Medulla oblongata (tissue), 1 donor: ENCODE results near the gene AKAP1.
"Not testable (repeated sequence)": the region's sequence is repeated elsewhere in the genome, so short reads cannot be mapped to it uniquely, and the experiment has no call there.

ENCODE experiments used
- DNase-seq: peaks from one replicate; pipeline ENCODE4 v3.0.0-alpha.2; 2015; ENCODE audit errors: extremely low spot score

The AKAP1 gene

DNA sequence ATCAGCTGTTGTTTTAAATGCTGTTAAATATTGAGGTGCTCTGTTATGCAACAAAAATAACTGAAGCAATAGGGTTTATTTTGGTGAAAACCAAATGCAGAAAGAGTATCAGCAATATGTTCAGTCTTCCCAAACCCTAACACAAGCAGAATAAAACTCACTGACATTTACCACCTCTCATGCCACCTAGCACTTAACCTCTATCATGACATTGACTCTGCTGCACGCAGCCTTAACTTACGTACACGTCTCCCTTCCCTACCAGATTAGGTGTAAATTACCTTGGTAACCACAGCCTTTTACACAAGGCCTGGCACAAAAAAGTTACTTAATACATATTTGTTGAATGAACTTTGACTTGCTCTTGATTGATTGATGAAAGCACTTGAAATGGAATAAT, 9.9 kb upstream of the AKAP1 start:
- no peak for DNase-seq

DNA sequence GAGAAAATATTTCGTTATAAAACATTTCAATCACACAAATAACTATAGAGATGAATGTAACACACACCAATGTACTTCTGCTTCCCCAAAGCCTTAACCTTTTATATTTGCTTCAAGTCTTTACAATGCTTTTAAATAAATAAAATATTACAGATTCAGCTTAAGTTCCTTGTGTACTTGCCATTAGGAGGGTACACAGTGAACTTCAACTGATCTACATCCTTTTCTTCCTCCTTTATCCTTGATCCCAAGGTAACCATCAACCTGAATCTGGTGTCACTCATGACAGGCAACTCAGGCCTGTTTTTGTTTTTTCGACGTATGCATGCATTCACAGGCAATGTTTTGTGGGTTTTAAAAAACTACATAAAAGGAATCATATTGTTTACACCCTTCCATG, 9.3 kb upstream of the AKAP1 start:
- DNase-seq = no peak

DNA sequence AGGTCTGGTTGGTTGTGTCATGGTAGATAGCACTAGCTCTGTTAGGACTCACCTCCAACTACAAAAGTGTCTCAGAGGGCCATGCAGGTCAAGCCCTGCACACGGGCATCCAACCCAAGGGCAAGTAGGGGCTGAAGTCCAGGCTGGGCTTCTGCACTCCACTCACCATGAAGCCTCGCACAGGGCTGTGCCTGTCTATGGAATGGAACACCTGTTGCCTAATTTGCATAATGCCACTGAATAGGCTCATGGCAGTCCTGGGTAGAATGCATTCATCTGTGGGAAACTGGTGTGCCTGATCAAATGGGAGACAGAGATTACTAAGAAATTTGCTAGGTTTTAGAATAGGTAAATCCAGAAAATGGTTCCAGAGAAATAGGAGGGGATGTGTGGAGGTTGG, 8.0 kb upstream of the AKAP1 start:
- no peak for DNase-seq

DNA sequence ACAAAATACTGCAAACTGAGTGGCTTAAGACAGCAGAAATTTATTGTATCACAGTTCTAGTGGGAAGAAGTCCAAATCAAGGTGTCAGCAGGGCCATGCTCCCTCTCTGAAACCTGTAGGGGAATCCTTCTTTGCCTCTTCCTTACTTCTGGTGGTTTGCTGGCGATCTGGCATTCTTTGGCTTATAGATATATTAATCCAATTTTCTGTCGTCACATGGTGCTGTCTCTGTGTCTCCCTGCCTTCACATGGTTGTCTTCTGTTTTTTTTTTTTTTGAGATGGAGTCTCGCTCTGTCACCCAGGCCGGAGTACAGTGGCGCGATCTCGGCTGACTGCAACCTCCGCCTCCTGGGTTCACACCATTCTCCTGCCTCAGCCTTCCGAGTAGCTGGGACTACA, 6.8 kb upstream of the AKAP1 start:
- no peak for DNase-seq

DNA sequence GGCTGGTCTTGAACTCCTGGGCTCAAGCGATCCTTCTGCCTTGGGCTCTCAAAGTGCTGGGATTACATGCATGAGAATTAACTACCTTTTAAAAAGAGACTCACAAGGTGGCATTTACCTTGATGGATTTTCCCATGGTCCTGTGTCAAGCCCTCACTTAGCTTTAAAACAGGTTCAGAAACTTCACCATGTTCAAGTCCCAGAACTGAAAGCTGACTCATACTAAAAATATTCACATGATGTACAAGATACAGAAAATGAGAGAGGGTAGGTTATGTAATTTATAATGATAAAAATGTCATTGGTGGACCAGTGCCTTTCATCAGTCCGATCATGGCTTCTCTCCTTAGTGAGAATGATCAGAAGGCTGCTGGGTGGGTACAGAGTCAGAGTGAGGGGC, 4.3 kb upstream of the AKAP1 start:
- DNase-seq = no peak

DNA sequence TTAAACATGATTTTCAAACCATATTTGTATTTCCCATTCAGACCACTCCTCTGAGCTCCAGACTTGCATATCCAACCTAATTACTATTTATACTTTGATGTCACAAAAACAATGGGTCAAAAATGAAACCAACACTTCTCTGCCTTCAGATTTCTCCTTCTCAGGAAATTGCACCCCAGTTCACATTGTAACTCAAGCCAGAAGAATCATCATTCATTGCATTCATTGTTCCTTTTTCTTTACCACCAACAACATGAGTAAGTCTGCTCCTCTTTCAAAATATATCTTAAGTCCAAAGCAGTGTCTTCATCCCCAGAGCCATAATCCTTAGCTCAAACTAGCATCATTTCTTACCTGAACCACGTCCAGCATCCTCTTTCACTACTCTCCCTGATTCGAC, 2.6 kb upstream of the AKAP1 start:
- DNase-seq = no peak

DNA sequence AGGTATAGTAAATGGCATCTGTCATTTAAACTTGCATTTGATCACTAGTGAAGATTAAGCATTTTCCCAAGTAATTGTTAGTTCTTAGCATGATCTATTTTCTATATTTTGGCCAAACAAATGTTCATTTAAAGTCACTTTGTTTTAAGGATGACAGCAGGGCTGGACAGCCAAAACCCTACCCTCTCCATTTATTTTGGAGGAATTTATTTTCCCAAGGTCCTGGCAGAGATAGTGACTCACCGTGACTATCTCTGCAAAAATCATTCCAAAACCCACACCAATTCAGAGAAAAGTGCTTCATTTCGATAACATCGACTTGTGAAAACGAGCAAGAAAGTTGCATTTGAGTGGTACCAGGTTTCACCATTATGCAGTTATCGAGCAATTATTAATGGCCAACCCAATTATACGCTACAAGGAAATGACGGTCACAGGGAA, 665 bp upstream of the AKAP1 start:
- DNase-seq = no peak

DNA sequence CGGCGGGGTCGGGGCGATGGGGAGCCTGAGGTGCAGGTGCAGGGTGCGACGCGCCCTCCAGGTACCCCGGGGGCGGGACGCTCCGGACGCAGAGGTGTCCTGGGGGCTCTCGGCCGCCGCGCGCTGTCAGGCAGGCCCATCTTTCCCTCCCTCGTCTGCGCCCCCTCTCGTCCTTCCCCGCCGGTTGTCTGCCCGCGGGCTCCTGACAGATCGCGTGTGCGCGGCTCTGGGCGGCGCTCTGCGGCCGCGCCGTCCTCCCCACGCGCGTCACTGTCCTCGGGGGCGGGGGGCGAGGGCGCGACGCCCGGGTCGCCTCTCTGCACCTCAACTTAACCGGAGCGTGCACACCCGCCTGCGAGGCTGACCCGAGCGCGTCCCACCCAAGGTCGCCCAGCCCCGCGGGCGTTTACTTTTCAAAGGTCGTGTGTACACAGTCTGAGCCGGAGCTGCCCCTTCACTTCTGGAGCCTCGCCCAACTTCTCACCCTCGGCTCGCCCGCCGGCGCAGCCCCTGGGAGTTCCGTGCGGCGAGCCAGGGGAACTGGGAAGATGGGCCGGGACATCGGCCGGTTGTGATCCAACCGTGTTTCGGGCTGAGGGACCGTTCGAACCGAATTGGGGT, 512 bp downstream of the AKAP1 start:
- peak; percentile 74 for DNase-seq

DNA sequence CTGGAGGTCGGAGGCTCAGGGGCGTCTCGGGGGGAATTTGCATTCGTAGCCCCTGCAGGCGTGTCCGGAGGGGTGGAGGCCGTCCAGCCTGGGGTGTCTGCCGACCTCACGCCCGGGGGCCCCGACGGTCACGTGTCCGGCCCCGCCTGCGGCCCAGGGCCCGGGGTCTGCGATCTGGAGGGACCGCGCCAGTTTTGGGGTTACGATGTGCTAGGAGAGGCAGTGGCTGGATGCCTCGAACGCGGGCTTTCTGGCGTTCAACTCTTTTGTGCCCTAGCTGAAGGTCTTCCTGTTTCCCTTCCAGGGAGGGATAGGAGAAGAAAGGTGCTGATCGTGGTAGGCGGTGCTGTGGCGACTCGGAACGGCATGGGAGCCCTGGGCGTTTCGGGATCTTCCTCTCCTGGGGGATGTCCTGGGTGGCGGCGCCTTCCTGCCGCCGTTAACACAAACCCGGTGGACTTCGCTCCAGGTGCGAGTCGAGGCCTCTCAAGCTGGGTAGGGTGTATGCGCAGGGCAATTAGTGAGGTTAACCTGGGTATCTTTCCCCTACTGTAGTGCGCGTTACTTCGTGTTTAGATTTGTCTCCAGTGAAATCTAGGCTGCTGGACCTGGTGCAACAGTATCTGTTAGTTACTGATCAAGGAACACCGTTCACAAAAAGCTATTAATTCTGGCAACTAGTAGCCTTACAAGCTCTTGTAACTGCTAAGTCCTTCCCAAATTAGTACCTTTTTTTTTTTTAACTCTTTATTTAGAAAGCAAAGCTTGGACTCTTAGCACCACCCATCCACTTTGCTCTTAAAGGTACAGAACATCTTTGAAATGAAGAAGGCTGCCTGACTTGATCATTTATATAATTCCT, 1.3 kb downstream of the AKAP1 start:
- DNase-seq = no peak

DNA sequence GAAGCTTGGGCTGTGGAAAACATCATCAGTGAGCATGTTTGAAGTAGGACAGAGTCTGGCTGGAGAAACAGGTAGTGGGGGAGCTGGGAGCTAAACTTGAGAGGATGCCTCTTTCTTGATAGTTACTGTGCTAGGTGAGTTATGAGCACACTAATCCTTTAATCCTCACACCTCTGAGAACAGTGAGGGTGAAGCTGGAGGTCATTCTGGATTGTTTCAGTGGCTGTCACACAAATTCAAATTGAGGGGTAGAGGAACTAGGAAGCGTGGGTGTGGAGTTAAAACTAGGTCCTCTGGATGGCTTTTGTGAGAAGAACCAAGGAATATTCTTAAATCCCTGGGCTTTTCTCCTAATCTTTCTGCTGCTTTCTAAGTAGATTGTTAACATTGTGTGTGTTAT, 3.3 kb downstream of the AKAP1 start:
- DNase-seq = no peak

DNA sequence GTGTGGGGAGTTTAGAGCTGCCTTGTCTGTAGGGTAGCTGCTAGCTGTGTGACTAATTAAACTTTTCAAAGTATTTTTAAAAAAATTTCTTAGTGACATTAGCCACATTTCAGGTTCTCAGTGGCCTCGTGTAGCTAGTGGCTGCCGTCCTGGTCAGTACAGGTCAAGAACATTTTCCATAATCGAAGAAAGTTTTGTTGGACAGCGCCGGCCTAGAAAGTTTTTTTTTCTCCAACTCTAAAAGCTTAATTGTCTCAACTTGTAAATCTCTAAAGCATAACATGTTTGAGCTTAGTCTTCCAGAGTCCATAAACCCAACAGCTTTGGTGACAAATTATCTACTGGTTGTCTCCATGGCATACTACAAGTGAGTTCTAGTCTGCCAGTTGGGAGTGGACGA, 4.3 kb downstream of the AKAP1 start:
- DNase-seq = no peak

DNA sequence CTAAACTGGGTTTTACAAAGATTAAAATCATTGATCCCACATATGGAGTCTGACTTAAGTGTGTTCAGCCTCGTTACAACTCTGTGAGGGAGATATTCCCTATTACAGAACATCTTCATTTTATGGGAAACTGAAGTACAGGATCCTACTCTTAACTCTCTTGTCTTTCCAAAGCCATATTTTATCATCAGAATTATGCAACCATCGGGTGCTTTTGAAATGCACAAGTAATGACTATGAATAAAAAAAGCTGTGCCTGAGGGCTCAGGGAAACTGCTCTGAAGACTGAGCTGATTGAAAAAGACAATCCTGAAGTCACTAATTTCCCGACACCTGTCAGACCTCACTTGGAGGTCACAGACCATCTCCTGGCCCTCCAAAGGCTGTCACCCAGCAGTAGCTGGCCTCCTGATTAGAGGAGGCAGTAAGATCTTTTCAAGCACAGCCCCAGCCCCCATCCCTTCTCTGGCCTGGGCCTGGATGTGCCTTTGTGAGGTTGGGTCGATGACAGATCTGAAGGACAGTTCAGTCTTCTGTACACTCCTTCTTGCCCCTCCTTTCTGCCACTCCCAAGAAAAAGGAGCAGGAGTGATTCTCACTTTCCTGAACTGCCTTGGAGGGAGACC, 5.6 kb downstream of the AKAP1 start:
- DNase-seq = no peak

DNA sequence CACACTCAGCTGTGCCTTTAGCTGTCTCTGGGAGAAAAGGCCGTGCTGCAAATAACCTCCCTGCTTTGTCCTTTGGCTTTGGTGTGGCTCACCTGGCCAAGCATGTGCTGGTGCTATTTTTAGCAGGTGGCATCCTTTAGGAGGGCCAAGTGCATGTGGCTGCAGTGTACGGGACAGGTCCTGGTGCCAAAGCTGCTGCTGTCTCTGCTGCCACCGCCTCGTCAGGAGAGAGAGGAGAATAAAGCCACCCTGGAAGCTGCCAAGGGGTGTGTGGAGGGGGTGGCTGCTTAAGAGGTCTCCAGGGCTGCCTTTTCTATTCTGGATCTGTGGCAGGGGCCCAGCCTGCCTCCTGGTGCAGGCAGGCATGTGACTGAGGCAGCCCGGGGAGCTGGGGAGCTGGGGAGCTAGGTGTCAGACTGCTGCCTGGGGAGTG, 6.2 kb downstream of the AKAP1 start:
- DNase-seq = peak; percentile 79

DNA sequence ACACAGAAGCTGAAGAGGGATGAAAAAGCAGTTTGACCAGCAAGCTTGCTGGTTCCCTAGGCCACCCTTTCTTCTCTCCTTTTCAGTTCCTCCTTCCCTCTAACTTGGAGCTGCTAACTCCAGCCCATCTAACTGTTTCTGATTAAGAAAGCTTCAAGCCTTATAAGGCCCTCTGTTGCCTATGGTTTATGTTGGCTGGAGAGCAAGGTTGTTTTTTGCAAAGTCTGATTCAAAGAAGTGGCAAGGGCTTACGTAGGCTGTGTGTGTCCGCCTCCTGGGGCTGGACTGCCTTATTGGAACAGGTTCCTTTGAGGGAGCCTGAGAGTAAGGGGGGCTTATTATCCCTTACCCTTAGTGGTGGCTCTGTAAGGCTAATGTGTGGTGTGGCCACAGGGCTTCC, 7.1 kb downstream of the AKAP1 start:
- no peak for DNase-seq

DNA sequence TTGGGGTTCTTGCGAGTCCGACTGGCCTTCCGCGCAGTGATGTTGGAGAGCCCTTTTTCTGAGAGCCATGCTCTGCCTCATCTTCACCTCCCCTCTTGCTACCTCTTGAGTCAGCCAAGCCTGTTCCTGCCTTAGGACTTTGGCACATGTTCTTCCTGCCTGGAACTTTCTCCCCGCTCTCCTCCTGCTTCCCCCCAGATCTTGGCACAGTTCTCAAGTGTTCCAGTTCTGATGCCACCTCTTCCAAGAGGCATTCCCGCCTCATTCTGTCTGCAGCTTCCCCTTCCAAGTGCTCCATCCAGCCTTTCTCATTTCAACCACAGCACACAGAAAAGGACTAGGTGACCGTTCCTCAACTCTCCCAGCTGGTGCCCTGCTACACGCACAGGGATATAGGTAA, 7.7 kb downstream of the AKAP1 start:
- peak; percentile 71 for DNase-seq

DNA sequence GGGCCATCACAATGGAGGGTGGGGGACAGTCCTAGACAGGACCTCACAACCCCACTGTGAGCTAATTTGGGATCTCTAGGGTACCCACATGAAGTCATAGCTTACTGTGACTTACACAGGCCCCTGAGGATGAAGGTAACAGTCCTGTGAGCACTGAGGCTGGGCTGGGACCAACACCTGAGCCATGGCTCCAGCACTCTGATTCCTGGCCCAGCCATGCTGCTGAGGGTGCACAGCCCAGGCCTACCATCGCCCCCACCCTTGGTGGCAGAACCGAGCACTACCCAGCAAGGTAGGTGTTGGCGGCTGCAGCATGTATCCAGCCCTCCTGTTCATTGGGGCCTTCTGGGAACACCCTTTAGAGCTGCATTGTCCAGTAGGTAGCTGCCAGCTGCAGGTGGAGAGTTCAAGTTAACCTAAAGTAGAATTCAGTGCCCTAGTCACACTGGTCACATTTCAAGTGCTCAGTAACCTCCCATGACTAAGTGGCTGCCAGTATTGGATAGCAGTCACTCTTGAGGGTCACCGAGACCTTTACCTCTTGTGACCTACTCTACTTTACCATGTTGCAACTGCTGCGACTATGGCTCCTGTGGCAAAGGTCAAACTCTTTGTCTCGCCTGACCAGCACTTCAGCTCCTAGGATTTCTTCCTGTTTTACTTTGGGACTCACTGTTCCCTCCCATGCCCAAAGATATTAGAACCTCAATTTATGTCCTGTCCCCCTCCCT, 11.6 kb downstream of the AKAP1 start:
- no peak for DNase-seq

DNA sequence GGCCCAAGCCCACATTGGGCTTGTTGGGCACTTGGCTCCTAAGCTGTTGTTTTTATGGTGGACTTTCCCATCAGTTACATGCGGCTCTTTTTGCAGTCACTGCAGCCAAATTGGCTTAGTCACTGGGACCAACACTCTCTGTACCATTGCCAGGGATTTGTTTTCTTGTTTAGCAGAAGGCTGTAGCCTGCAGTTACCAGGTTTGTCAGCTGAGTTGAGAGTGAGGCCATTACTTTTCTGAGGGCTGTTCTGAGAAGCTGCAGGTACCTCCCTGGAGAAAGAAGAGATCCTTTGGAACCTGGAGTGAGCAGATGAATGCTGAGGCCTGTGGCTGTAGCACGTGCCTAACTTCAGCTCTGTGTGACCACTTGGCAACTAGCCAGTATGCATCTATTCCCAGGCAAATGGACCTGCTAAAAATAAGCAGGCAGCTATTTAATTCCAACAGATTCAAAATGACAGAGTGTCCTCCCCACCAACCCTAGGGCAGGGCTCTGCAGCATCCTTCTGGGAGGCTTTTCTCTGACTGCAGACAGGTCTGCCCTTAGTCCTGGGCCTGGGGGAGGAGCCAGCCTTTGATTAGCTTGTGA, 12.9 kb downstream of the AKAP1 start:
- peak; percentile 49 for DNase-seq

DNA sequence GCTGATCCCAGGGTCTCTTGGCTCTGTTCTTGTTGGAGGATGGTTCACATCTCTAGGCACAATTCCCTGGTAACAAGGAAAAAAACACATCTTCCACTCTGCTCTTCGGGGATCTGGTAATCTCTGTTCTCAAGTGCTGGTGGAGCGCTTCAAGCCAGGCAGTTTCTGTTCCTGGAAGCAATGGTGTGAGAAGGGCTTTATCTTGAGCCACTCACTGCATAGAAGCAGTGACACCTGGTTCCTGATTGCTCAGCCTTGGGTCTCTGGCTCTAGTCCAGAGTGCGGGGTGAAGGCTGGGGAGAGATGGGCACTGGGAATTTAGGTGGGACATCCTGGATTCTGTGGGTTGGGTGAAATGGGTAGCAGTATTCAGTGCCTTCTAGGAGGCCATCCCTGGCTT, 14.1 kb downstream of the AKAP1 start:
- DNase-seq = no peak

DNA sequence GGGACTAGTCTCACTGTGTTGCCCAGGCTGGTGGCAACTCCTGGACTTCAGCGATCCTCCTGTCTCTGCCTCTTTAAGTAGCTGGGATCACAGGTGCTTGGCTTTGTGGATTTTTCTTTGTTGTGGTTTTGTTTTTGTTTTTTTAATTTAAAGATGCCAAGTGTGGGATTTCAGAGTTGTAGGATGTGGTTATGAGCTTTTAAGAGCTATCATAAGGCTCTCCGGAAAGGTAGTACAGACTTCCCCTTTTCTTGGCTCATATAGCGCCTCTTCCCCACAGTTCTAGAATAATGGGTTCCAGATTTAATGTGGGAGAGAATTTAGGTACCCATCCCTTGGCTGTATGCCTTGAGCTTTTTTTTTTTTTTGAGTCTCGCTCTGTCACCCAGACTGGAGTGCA, 17.1 kb downstream of the AKAP1 start:
- DNase-seq = no peak

DNA sequence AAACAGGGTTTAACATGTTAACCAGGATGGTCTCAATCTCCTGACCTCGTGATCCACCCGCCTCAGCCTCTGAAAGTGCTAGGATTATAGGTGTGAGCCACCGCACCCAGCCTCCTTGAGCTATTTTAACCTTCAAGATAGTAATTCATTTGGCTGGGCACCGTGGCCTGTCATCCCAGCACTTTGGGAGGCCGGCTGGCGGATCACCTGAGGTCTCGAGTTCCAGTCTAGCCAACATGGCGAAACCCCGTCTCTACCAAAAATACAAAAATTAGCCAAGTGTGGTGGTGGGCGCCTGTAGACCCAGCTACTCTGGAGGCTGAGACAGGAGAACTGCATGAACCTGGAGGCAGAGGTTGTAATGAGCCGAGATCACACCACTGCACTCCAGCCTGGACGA, 17.6 kb downstream of the AKAP1 start:
- not testable (repeated sequence) for DNase-seq

DNA sequence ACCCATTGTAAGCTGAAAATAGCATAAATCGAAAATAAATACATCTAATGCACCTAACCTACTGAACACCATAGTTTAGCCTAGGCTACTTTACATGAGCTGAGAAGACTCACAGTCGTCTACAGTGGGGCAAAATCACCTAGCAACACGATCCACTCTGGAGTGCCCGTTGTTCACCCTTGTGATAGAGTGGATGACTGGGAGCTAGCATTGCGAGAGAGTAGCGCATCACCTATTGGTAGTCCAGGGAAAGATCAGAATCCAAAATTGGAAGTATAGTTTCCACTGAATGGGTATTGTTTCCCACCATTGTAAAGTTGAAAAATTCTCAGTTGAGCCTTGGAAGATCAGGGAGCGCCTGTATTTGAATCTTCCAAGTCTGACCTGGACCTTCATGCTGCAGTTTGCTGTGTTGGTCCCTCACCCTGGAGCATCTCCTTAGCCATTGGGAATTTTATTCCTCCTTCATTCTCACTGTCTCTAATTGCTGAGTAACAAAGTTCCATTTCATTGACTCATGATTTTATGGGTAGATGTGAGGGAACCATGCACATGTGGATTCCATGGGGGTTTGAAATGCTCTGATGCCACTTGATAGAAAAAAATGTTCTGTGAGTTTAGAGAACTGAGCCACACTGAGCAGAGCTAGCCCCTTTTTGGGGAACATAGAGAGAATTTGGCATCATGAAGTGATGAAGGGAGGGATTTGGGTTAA, 19.6 kb downstream of the AKAP1 start:
- no peak for DNase-seq
